HepG2 (cell line): Measurements from ENCODE around the gene HTR1E. TPM values are rescaled to one million over a fixed set of nuclear protein-coding genes. Genes with fewer than 3 reads are reported as not detected.
A peak's percentile ranks its signal among the peaks of the same experiment; 100 is the strongest.

ENCODE experiments used
- ATAC-seq: fragments of 200-7000 bp; cut with Tn5 transposase; 3 replicates; pipeline ENCODE4 v1.9.1; 2020; ENCODE audit warnings: mild to moderate bottlenecking, moderate library complexity
- BruUV-seq: library from RNA; stranded (reverse); fragments of 400-500 nt; replicated peaks from 2 replicates; lab custom pipeline; 2021; lab: Mats Ljungman, UMichigan
- CTCF ChIA-PET: fragments of 300-600 bp; formaldehyde crosslinking; extraction: SDS; loops from one replicate; lab custom pipeline; 2021; ENCODE audit warnings: low total read pairs, inconsistent platforms, low intra/inter-chr PET ratio; lab: Yijun Ruan, JAX
- POLR2A ChIA-PET: fragments of 350-600 bp; sonication (Branson Sonifier 250); formaldehyde crosslinking; loops from one replicate; lab custom pipeline; 2020; ENCODE audit warnings: antibody characterized with exemption, inconsistent platforms; lab: Yijun Ruan, JAX
- DNase-seq: peaks from one replicate; pipeline ENCODE4 v3.0.0-alpha.2; 2015; ENCODE audit warnings: low spot score
- FAIRE-seq: peaks from 3 replicates; lab custom pipeline; 2011; peaks lifted over from hg19 to GRCh38; lab: Jason Lieb, UNC
- H2AFZ ChIP-seq: one replicate; pipeline ENCODE4 v1.6.1; 2011; ENCODE audit warnings: low read length, inconsistent platforms
- H3K27ac ChIP-seq: fragments of 300-600 bp; 3 replicates; pipeline ENCODE4 v1.8.0; 2011; ENCODE audit warnings: mixed run types, mild to moderate bottlenecking, mixed read lengths, low read length, inconsistent platforms; ENCODE audit not compliant: insufficient read depth; ENCODE audit errors: extremely low read length
- H3K27me3 ChIP-seq, 2 experiments: fragments of 200-600 bp in 1 of 2; 2 replicates in 1 of 2; 3 replicates in 1 of 2; pipeline versions ENCODE4 v1.6.0 to v1.8.0; 2011; ENCODE audit warnings: low read length in 2 of 2, mild to moderate bottlenecking in 2 of 2, moderate library complexity in 2 of 2, inconsistent platforms in 1 of 2; ENCODE audit not compliant: insufficient read depth in 2 of 2, control insufficient read depth in 1 of 2
- H3K36me3 ChIP-seq, 2 experiments: fragments of 200-600 bp in 1 of 2; replicated peaks in 1 of 2; 2 replicates in 1 of 2; 3 replicates in 1 of 2; pipeline versions ENCODE4 v1.5.1 to v1.8.0; 2011; ENCODE audit warnings: low read length in 2 of 2, inconsistent platforms in 1 of 2; ENCODE audit not compliant: insufficient read depth in 2 of 2, control insufficient read depth in 1 of 2
- H3K4me1 ChIP-seq: 2 replicates; pipeline ENCODE4 v1.5.1; 2012; ENCODE audit warnings: low read length, inconsistent platforms; ENCODE audit not compliant: insufficient read depth
- H3K4me2 ChIP-seq: 2 replicates; pipeline ENCODE4 v1.6.0; 2011; ENCODE audit warnings: low read depth, low read length, inconsistent platforms
- H3K4me3 ChIP-seq, 3 experiments: fragments of 200-600 bp in 1 of 3; sonication (generic), shearing (Covaris generic) in 1 of 3; replicated peaks in 1 of 3; 2 replicates each; pipeline ENCODE4 v1.5.1; 2011 to 2016; ENCODE audit warnings: low read length in 3 of 3, inconsistent platforms in 2 of 3, low read depth in 2 of 3, mild to moderate bottlenecking in 2 of 3, control low read depth in 1 of 3, mixed read lengths in 1 of 3; ENCODE audit not compliant: insufficient read depth in 1 of 3
- H3K79me2 ChIP-seq: one replicate; pipeline ENCODE4 v1.6.1; 2011; ENCODE audit warnings: low read length, inconsistent platforms; ENCODE audit not compliant: insufficient read depth
- H3K9ac ChIP-seq: 2 replicates; pipeline ENCODE4 v1.6.0; 2011; ENCODE audit warnings: mild to moderate bottlenecking, low read depth, low read length, inconsistent platforms; ENCODE audit not compliant: insufficient read depth
- H3K9me3 ChIP-seq: 2 replicates; pipeline ENCODE4 v1.5.1; 2012; ENCODE audit warnings: mild to moderate bottlenecking, low read length
- H4K20me1 ChIP-seq: 2 replicates; pipeline ENCODE4 v1.6.0; 2011; ENCODE audit warnings: inconsistent platforms, mild to moderate bottlenecking, low read length, moderate library complexity; ENCODE audit not compliant: insufficient read depth
- ATF7 ChIP-seq, 2 experiments: fragments of 450-650 bp in 1 of 2; sonication (generic) in 1 of 2; formaldehyde crosslinking in 1 of 2; IDR thresholded peaks; 2 replicates each; pipeline versions ENCODE4 v1.4.0 to v1.6.1; 2016 to 2020; ENCODE audit warnings: antibody characterized with exemption in 1 of 2, mild to moderate bottlenecking in 1 of 2, missing genetic modification reagents in 1 of 2
- CENPT ChIP-seq: sonication (generic); formaldehyde crosslinking; IDR thresholded peaks from 2 replicates; pipeline ENCODE4 v1.8.0; 2022; ENCODE audit warnings: low read depth, mild to moderate bottlenecking, moderate library complexity, missing genetic modification reagents
- JUN ChIP-seq: sonication (generic); formaldehyde crosslinking; IDR thresholded peaks from 2 replicates; pipeline ENCODE4 v1.4.0; 2020; ENCODE audit warnings: mild to moderate bottlenecking, missing genetic modification reagents
- MAFF ChIP-seq: IDR thresholded peaks from 2 replicates; pipeline ENCODE4 v1.6.1; 2011; ENCODE audit warnings: low read depth, low read length, improper control_type of control experiment
- MTA1 ChIP-seq: sonication (generic); formaldehyde crosslinking; IDR thresholded peaks from 2 replicates; pipeline ENCODE4 v1.4.0; 2020; ENCODE audit warnings: missing genetic modification reagents, mild to moderate bottlenecking, borderline replicate concordance
- RNF2 ChIP-seq: fragments of 450-650 bp; conservative IDR thresholded peaks from 2 replicates; pipeline ENCODE4 v1.6.1; 2016; ENCODE audit warnings: low read depth
- SAFB2 ChIP-seq: sonication (generic); formaldehyde crosslinking; IDR thresholded peaks from 2 replicates; pipeline ENCODE4 v1.5.1; 2020; ENCODE audit warnings: missing genetic modification reagents, low read depth, mild to moderate bottlenecking, borderline replicate concordance
- SNRNP70 ChIP-seq: fragments of 200-400 bp; formaldehyde crosslinking; IDR thresholded peaks from 2 replicates; pipeline ENCODE4 v1.6.1; 2017; ENCODE audit warnings: mild to moderate bottlenecking, low read depth, low read length, moderate library complexity
- ZBTB7A ChIP-seq: sonication (generic); formaldehyde crosslinking; IDR thresholded peaks from 2 replicates; pipeline ENCODE4 v1.8.0; 2022; ENCODE audit warnings: mild to moderate bottlenecking, missing genetic modification reagents
- ZFP82 ChIP-seq: sonication (generic); formaldehyde crosslinking; IDR thresholded peaks from 2 replicates; pipeline ENCODE4 v1.5.1; 2020; ENCODE audit warnings: mild to moderate bottlenecking, missing genetic modification reagents, borderline replicate concordance
- ZNF546 ChIP-seq: sonication (generic); formaldehyde crosslinking; conservative IDR thresholded peaks from 2 replicates; pipeline ENCODE4 v1.8.1; 2023; ENCODE audit warnings: mild to moderate bottlenecking, missing genetic modification reagents
- ZNF773 ChIP-seq: sonication (generic); formaldehyde crosslinking; IDR thresholded peaks from 2 replicates; pipeline ENCODE4 v1.4.0; 2020; ENCODE audit warnings: missing genetic modification reagents, borderline replicate concordance
- ZNF83 ChIP-seq: sonication (generic); formaldehyde crosslinking; IDR thresholded peaks from 2 replicates; pipeline ENCODE4 v1.4.0; 2020; ENCODE audit warnings: missing genetic modification reagents, mild to moderate bottlenecking, borderline replicate concordance
- WGBS: methylation state at CpG from one replicate; pipeline ENCODE4 v1.1.6; 2017; ENCODE audit warnings: low lambda C conversion rate; 5-methylcytosine and 5-hydroxymethylcytosine counted together
- in situ Hi-C: cut with HindIII; loops from 2 replicates; pipeline ENCODE4 v1.10.0; 2017; ENCODE audit warnings: low pct_unique_long_range_greater_than_20kb; ENCODE audit not compliant: extremely low pct_ligation_motif_present
- intact Hi-C: fragments of 100-400 bp; cut with micrococcal nuclease; formaldehyde crosslinking; loops from one replicate; pipeline ENCODE4 v1.10.0; 2022; ENCODE audit not compliant: unreplicated experiment
- polyA plus RNA-seq, 8 experiments: library from polyadenylated mRNA; depleted of rRNA in 3 of 8; stranded (reverse) in 7 of 8; unstranded in 1 of 8; fragments of >200 nt; fragmentation: Illumina TruSeq in 4 of 8; extraction: Trizol in 4 of 8; gene quantifications; 2 replicates each; pipeline versions ENCODE4 v1.2.1 to v1.2.3, GENCODE V29; 2011 to 2016; ENCODE audit warnings: low read depth in 4 of 8, missing spikeins in 1 of 8, mixed read lengths in 1 of 8; ENCODE audit not compliant: insufficient read depth in 1 of 8
- total RNA-seq, 5 experiments: library from RNA; depleted of rRNA; stranded (reverse); fragments of >200 nt; fragmentation: Illumina TruSeq; extraction: Trizol; gene quantifications; 2 replicates each; pipeline ENCODE4 v1.2.3, GENCODE V29; 2016; ENCODE audit warnings: low read depth in 1 of 5
- TF ChIP-seq, protein P1 (sequence below): sonication (generic); formaldehyde crosslinking; IDR thresholded peaks from 2 replicates; pipeline ENCODE4 v1.4.0; 2020; ENCODE audit warnings: missing genetic modification reagents
- TF ChIP-seq, protein P2 (sequence below): IDR thresholded peaks from 2 replicates; pipeline ENCODE4 v1.6.1; 2016; ENCODE audit warnings: mild to moderate bottlenecking, missing biosample characterization, missing genetic modification reagents

HTR1E gene
- total and polyA plus RNA-seq, 2 of the 13 experiments (the other 11 are each of a cell fraction or from before 2014, with no cell fraction given), result not detected

DNA sequence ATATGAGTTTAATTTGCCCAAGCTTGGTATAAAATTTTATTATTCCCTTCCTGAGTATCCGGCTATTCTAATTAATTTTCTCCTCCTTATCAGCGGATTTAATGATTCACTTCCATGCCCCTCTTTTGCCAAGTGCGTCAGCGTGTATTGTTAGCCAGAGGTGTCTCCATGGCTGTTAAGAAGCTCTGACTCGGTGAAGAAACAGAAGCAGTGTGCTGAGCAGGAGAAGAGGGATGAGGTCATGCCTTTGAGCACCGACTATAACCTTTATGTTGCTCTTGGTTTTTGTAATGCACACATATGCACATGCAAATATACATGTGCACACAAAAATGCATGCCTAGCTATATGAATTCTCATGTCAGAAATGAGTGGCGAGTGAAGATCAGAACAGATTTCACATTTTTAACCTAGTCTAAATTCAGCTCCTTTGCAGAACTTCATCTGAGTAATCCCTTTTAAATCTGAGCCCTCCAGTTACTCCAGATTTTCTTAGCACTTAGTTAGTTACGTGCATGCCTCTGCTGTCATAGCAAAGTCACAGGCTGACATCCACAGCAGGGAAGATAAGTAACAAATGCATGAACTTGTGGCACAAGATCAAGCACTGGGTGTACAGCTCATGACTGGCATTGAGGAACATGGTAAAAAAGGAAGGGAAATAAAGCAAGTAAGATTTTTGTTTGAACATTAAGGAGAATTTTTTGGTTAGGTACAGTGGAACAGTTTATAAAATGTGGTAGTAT, 24.3 kb downstream of the HTR1E start:
- no peak overlapping the region for H3K4me3 ChIP-seq
- H3K4me2 ChIP-seq, result no peak overlapping the region
- H3K79me2 ChIP-seq, result no peaks in the 10 kb centered on the region
- H3K36me3 ChIP-seq, result no peaks in the 10 kb centered on the region
- no peak for FAIRE-seq
- intact Hi-C loops (no loop called here), in situ Hi-C loops (no loop called here)
- no peaks in the 10 kb centered on the region for H4K20me1 ChIP-seq
- H3K27ac ChIP-seq, result no peak overlapping the region
- H2AFZ ChIP-seq, result no peak overlapping the region
- H3K9me3 ChIP-seq, result no peaks in the 10 kb centered on the region
- no TSS peak for BruUV-seq
- TF ChIP-seq ATF7 (IDR thresholded peaks at IDR 0.05) (peak; percentile 47), ATF7 (CRISPR knock-in tag; IDR thresholded peaks at IDR 0.05) (no peak), RNF2 (no peak), JUN (CRISPR knock-in tag) (no peak)
- no peak overlapping the region for H3K9ac ChIP-seq
- H3K27me3 ChIP-seq, result no peaks in the 10 kb centered on the region
- no peak for ATAC-seq
- no peaks in the 10 kb centered on the region for H3K4me1 ChIP-seq
- ChIA-PET CTCF (no interaction called here), POLR2A (no interaction called here)
- DNase-seq, result no peak
- WGBS, result 23% methylated on average over 8 of the region's 8 CpGs

DNA sequence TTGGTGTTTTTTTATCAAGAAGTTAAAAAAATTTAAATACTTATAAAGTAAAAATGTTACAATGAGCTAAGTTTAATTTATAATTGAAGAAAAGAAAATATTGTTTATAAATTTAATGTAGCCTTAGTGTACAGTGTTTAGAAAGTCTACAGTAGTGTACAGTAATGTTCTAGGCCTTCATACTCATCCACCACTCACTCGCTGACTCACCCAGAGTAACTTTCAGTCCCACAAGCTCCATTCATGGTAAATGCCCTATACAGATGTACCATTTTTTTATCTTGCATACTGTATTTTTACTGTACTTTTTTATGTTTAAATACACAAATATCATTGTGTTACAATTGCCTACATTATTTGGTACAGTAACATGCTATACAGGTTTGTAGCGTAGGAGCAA, 26.0 kb downstream of the HTR1E start:
- H3K27me3 ChIP-seq, result no peaks in the 10 kb centered on the region
- no peak overlapping the region for H3K27ac ChIP-seq
- ChIA-PET CTCF (no interaction called here), POLR2A (no interaction called here)
- ATAC-seq (no peak), DNase-seq (no peak), FAIRE-seq (no peak)
- H4K20me1 ChIP-seq, result no peaks in the 10 kb centered on the region
- H3K9ac ChIP-seq, result no peak overlapping the region
- no peaks in the 10 kb centered on the region for H3K4me1 ChIP-seq
- no peak overlapping the region for H2AFZ ChIP-seq
- H3K9me3 ChIP-seq, result no peaks in the 10 kb centered on the region
- BruUV-seq, result no TSS peak
- in situ Hi-C loops, result no loop called here
- no peaks in the 10 kb centered on the region for H3K79me2 ChIP-seq
- H3K4me2 ChIP-seq, result no peak overlapping the region
- intact Hi-C loops, result no loop called here
- no peak overlapping the region for H3K4me3 ChIP-seq
- WGBS, result 36% methylated on average over 2 of the region's 2 CpGs
- no peaks in the 10 kb centered on the region for H3K36me3 ChIP-seq
- TF ChIP-seq ZFP82, result no peak
- no peak for TF ChIP-seq ZNF83 (CRISPR knock-in tag)
- no peak for TF ChIP-seq CENPT
- no peak for TF ChIP-seq ZNF773 (CRISPR knock-in tag)
- TF ChIP-seq SNRNP70, result no peak
- TF ChIP-seq ZBTB7A (CRISPR knock-in tag), result no peak
- TF ChIP-seq, protein P1, sequence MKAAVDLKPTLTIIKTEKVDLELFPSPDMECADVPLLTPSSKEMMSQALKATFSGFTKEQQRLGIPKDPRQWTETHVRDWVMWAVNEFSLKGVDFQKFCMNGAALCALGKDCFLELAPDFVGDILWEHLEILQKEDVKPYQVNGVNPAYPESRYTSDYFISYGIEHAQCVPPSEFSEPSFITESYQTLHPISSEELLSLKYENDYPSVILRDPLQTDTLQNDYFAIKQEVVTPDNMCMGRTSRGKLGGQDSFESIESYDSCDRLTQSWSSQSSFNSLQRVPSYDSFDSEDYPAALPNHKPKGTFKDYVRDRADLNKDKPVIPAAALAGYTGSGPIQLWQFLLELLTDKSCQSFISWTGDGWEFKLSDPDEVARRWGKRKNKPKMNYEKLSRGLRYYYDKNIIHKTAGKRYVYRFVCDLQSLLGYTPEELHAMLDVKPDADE, result no peak
- no peak for TF ChIP-seq MAFF
- TF ChIP-seq ZNF546 (CRISPR knock-in tag), result no peak
- no peak for TF ChIP-seq MTA1
- TF ChIP-seq, protein P2, sequence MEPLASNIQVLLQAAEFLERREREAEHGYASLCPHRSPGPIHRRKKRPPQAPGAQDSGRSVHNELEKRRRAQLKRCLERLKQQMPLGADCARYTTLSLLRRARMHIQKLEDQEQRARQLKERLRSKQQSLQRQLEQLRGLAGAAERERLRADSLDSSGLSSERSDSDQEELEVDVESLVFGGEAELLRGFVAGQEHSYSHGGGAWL, result no peak
- TF ChIP-seq SAFB2, result no peak
